ENCODE data around the gene GPRIN3.
"Not testable (repeated sequence)": the region's sequence is repeated elsewhere in the genome, so short reads cannot be mapped to it uniquely, and the experiment has no call there.

The GPRIN3 gene

DNA sequence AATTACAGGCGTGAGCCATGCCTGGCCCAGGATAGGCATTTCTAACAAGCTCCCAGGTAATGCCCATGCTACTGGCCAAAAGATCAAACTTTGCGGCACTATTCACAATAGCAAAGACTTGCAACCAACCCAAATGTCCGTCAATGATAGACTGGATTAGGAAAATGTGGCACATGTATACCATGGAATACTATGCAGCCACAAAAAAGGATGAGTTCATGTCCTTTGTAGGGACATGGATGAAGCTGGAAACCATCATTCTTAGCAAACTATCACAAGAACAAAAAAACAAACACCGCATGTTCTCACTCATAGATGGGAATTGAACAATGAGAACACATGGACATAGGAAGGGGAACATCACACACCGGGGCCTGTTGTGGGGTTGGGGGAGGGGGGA lies 1.6 kb upstream of the GPRIN3 start:
- DNase-seq = not testable (repeated sequence)

DNA sequence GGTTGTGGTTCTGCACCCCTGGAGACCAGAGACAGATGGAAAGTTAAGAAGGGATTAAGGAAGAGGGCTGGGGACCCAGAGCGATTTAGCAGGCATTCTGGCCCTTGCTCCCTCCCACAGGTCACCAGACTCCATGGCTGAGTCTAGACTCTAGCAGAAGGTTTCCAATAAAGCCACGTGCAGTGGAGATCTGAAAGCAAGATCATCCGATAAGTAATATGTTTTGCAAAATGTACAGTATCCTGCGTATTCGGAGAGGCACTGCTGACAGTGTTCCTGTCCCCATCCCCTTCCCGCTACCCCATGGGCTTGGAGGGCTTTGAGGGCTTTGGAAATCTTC lies 531 bp upstream of the GPRIN3 start:
- DNase-seq = no peak

DNA sequence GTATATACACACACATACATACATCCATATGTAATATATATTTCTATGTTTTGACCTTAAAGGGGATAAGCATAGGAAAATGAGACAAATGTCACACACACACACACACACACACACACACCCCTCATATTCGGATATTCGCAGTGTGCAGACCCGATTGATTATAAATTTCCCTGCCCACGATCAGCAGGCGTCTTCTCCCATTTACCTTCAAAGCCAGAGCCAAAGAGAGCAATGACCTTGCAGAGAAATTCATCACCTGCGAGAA lies 488 bp downstream of the GPRIN3 start:
- no peak for DNase-seq

DNA sequence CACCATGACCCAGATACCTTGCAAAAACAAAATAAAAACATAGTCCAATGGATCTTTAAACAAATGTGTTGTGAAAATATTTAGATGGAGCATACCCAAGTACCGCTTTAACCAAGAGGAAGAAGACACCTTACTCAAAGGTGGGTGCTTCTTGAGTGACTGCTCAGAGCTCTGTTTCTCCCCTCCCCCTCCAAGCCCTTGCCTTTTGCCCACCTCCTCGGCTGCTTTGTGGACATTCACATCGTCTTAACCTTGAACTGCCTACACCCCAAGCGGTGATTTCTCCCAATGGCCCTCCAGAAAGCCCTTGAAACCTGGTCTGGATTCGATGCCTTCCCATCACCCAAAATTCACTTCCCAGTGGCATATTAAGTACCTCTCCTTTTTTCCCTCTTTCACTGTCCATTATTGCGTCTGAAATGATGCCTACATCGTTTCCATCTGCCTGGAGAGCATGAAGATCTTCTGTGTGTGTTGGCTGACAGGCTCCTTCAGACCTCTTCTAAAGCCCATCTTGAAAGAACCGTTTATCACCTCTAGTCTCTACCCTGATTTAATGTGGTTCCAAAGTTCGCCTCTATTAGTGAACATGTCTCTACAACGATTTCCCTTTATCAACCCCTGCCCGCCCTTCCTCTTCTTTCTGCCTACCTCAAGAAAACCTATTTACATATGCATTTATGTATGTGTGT lies 968 bp downstream of the GPRIN3 start:
- DNase-seq = peak; percentile 4

DNA sequence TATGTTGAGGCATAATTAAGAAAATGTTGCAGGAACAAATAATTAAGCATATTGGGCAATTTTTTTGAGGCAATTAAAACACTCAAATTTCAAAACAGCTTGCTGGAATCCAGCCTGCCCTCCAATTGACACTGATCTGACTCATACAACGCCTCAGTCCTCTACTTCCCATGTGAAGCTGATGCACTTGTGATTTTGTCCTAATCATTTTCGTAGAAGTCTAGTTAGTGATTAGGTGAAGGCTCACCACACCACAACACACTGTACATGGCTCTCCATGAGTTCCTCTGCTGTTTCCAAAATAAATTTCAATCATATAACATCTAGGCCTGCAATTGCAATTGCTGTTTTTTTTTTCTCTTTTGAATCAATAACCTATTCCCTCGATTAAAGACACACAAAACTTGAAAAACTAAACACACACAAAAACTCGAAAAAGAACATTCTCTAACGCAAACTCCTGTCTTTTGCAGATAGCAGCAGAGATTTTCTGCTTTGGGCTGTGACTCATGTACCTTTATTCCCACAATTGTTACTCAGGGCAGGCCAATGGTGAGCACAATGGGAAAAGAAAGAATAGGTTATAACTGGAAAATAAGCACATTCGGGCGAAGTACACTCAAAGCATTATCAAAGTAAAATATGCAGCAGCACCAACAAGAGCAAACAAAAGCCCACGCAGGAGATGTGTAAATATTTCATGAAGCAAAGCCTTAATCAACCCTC lies 1.7 kb downstream of the GPRIN3 start:
- DNase-seq = peak; percentile 11

DNA sequence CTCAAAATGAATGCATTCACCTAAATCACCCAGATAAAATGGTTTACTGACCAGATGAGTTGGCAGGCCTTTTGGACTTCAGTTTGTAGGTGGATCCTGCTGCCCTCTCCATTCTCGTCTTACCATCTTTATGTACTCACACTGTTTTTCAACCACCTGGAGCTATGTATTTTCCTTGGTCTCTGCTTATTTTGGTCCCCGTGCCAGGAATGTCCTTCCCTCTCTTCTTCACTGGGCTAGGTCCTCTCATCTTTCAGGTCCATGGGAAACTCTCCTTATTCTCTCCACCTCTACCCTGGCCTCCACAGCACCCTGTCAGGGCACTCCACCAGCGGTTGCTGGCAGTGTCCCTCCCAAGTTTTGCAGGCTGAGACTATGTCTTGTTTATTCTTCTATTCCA lies 2.6 kb downstream of the GPRIN3 start:
- DNase-seq = no peak

DNA sequence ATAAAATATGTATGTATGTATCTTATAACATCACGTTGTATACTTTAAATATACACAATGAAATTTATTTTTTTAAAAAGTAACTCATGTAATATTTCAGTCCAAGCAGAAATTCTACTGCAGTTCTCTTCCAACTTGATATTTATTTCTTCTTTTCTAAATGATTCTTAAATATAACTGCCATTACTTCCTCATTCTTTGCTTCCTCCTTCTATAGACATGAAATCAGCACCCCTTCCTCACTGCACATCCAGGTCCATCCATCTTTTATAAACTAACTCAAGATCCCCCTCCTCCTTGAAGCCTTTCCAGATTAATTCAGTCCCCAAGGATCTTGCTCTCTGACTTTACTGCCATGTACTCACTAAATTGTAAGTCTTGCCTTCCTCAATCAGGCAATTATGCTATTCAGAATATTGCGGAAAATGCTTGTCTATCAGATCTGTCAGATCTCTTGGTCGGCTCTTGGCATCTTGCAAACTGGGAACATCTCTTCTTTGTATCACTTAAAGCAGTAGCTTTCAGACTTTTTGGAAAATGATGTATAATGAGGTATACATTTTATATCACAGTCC lies 3.7 kb downstream of the GPRIN3 start:
- no peak for DNase-seq

DNA sequence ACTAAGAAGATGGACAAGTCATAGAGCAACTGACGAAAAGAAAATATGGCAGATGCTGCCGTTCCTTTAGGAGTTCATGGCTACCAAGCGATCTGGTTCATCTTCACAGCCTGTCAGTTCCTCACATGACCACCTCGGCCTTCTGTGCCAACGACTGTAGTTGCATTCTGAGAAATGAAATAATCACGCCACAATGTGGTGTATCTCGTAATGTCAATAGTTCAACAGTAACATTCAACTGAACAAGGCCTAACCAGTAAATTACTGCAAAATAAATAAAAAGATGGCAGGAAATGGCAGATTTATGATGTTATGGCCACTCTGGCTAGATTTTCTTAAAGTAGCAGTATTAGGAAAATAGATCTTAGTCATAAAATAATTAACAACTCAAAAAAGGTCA lies 4.4 kb downstream of the GPRIN3 start:
- no peak for DNase-seq

DNA sequence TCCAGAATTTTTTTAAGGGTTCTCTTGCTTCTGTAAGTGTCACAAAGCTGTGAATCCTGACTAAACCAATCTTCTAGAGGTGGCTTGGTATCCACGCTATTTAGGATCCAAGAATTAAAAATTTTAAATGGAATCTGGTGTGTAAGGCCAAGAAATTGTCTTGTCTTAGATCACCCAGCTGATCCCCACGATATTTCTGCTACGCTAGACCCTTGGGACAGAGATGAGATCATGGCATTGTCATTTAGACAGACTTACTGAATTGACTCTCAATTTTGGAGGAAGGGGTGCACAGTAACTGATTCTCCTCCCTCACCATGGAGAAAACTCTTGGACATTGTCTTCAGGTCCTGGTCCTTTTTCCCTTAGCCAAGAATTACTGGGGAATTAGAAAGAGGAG lies 5.7 kb downstream of the GPRIN3 start:
- no peak for DNase-seq

DNA sequence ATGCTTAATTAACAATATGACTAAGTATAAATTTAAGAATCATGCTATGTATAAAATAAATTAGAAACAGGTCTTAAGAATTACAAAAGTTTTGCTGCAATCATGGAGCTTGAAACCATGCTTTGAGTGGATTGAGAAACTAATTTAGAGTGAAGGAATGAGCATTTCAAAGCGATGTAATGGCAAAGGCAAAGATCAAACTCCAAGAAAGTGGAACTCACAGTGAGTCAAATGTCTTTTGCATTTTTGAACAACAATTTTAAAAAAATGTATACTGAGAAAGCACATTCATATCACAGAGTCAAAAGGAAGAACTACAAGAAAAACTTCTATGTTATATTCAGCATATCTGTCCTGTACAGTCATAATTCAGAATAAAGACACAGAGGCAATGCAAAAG lies 6.6 kb downstream of the GPRIN3 start:
- no peak for DNase-seq

DNA sequence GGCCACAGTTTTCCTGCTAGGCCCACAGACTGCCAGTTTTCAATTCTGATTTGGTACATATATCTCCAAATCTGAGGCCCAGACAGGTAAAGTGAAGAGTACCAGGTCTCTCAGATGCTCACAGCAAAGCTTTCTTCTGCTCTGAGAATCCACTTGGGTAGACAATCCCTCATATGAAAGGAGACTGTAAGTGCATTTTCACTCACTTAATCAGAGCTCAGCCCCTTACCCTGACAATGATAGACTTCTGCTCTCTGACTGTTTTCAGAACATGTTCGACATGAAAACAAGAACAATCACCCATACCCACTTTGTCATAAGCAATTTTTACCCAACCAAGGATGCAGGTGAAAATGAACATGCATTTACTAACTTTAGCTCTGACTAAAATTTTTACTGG lies 7.1 kb downstream of the GPRIN3 start:
- DNase-seq = no peak

DNA sequence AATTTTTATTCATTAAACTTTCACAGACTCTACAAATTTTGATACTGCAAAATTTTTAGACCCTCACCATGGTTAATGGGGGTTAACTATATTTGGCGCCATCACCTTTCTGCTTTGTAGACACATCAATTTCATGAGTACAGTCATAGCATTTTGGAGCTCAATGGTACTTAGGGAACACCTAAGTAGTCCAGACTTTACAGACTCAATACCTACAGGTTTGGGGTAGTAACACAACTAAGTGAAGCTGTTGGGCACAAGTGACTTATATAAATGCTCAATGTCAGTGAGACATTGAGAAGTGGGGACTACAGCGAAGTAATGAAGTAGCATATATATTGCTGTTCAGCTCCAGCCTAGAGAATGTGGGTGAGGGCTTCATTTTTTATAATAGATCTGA lies 7.5 kb downstream of the GPRIN3 start:
- no peak for DNase-seq

DNA sequence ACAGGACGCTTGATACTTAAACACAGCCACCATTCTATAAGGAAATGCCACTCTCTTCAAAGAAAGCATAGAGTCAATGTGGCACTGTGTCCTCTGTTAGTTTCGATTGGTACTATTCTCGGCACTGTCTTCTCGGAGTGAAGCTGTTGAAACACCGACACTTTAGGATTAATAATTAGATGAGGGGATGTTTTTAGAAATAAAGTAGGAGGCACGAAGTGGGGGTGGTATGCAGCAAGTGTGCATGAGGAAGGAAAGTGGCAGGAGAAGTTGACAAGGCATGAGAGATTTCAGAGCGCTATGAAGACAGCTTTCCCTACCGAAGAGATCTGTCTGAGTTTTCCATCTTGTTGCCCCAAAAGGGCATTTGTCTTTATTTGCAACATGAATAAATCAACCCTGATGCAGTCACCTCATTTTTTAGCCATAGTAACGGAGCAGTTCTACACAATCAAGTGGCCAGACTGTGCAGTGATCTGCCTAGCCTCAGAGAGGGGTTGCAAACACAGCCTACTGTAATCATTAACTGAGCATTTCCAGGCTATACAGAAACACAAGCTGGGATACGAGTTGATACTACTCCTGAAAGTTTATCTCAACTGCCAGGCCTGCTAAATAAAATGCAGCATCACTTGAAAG lies 8.3 kb downstream of the GPRIN3 start:
- no peak for DNase-seq

DNA sequence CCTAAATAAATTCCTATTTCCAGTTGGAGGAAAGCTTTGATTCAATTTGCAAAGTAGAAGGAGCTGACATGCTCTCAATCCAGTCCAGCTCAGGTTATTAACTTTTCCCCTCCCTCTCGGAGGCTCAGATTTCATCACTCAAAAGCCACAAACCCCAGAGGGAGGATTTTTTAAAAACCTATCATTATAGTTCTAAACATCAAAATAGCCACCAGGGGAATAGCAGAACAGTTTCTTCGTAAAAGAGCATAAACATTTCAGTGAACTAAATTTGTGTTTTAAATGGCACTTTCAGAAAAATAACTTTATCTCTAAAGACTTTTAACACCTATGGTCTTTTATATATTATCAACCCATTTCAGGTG lies 8.8 kb downstream of the GPRIN3 start:
- no peak for DNase-seq

DNA sequence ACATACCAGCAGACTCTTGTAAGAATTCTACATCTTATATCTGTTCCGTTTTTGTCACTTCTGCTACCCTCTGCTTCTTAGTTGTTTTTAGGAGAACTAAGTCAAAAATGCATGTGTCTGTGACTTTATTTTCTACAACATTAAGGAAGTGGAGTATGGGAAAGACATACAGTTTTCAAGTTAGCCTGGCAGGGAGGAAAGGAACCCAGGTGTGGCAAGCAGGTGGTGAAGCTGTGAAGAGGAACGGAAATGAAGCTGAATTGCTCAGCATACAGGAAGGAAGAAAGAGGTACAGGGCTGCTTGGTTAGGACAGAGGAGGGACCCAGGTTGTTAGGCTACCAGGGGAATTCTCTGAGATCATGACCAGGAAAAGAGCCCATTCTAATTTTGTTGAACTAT lies 9.4 kb downstream of the GPRIN3 start:
- DNase-seq = no peak

DNA sequence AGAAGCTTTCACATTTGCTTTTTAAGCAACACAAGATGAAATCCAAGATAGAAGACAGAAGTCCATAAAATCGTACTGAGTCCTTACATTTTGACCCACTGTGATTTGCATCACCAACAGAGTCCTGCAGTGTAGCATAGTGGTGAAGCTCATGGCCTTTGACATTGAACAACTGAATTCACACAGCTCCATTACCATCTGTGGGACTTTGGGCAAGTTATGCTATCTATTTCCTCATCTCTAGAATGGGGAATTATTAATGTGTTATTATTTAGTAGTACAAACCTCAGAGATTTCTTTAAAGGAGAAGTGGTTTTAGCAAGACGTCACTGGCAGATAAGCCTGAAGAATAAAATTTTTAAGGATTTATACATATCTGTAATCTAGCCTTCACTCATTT lies 10.7 kb downstream of the GPRIN3 start:
- DNase-seq = no peak

DNA sequence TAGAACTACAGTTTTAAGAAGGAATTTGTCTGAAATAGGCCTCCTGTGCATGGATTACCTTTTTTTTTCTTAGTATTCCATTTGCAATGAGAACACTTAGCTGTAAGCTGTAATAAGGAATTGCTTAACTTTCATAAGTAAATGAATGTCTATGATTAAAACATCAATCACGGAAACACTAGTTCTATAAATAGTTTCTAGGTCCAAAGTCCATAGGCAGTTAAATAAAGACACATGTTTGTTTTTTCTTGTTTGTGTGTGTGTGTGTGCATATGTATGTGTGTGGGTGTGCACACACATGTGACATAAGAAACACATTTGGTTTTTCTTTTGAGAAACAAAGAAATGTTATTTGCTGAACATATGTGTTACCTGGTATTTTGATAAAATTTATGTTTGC lies 11.2 kb downstream of the GPRIN3 start:
- no peak for DNase-seq

DNA sequence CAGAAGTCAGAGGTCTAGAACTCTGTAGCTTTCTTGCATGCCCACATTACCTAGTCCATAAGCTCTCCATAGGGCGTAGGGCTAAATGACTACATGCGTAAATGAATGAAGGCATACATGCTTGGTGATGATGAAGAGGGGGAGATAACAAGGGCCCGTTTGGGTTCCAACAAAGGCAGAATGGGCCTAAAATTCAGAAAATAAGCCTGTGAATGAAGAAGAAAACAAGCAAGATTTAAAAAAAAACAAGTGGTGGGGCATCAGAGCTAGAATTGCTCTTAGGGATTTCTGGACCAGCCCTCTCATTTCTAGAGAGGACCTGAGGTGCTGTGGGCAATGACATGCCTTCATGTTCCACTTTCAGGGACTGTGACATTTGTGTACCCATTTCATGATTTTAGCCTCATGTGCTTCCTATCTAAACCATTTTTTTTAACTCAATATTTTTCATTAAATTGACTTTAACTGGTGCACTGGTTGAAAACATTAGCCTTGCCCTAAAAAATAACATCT lies 12.1 kb downstream of the GPRIN3 start:
- DNase-seq = no peak

DNA sequence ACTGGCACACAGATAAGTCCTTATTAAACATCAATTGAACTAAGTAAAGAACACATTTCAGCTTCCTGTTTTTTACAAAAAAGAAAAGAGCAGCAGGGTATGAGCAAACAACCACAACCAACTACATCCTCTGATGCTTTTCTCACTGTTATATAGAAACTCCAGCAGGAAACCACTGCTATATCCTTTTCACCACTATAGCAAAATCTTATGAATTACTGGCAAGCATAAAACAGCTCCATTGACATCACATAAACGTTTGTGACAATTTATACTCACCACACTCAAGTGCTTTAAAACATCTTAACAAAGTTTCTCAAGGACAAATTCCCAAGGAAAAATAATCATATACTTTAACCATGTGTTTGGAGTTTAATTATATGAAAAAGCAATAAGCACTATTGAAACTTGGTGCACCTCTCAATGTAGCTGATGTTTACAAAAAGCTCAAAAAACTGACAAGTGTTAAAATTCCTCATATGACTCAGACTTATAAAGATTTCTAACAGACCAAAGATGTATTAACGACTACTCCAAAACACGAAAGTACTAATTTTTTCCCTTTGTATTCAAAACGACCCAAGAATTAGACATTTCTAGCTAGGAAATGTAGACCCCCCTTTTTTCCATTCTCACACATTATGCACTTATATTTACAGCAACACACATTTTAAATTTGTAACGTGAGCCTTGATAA lies 12.9 kb downstream of the GPRIN3 start:
- DNase-seq = no peak

DNA sequence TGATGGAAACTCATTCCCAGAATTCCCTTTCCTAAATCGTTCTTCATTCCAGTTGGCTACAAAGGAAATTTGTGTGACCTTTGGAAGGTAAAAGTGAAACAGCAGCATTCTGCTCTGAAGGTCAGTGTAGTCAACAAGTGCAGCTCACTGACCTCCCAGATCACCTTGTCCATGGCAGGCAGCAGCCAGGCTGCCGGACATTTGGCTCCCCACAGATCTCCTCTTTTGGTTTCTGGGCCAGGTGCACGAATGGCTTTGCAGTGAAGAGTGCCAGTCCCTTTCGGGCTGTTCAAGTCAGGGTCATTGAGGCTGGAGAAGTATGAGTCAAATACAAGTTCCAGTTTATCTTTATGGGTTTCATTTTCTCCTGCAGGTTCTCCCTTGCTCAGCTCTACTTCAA lies 14.3 kb downstream of the GPRIN3 start:
- no peak for DNase-seq

DNA sequence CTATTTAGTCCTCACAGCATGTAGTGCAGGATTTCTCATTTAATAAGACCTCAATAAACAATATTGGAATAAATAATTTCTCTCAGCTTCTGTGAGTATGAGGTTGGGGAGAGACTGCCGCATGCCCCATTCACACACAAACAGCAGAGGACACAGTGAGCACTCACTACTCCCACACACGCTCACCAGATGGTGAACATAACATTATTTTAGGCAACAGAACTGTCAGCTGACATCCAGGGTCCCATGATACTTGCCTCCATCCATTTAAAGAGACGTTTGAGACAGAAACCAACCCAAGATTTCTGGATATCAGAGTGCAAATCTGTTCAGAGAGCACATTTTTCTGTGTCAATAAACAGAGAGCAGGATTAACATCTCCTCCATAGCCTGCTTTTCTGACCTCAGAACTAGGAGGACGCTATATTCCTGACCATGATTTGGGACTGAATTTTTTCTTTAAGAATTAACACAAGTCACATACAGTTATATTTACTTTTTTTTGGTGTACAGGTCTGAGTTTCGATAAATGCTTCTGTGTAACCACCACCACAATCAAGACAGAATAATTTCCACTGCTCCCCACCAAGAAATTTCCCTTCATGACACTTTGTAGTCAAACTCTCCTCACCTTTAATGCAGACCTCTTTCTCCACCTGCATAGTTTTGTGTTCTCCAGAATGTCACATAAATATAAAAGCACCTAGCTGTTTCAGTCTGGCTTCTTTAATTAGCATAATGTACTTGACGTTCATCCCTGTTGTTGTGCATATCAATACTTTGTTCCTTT lies 16.7 kb downstream of the GPRIN3 start:
- DNase-seq = no peak

DNA sequence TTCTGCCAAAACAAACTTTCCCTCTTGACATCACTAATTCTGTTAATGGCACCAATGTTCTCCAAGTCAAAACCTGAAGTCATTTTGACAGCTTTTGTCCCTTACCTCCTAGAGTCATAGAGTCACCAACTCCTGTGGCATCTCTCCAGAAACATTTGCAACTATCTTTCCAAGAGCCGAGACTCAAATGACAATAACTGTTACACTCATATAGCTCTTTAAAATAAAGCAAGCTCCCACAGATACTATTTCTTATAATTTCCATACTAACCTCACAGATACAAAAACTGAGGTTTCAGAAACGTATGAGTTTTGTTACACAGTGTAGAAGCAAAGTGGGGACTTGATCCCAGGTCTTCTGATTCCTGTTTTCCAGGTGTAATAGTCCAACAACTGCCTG lies 18.3 kb downstream of the GPRIN3 start:
- DNase-seq = no peak

DNA sequence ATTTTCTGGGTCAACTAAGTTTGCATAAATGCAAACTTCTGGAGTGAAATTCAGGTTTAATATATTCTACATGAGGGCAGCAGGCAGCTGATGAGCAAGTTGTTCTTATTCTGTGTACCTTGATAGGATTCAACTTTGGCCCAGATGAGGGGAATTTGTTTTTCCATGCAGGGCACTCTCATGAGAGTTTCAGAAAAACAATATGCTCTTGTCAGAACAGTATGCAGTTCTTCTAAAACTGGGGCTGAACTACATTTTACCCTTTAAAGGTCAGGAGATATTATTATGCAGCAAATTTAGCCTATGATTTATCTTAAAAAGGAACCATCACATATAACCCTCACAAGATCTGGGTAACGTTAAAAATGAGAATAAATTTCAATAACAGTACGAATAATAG lies 19.2 kb downstream of the GPRIN3 start:
- no peak for DNase-seq

Data from NCI-H345 (cell line).